Measurements from ENCODE around the gene SOS1. TPM values are rescaled to one million over a fixed set of nuclear protein-coding genes. Genes with fewer than 3 reads are reported as not detected.

SOS1 gene
- total and polyA plus RNA-seq, 2 donors (not counting 3 experiments of a cell fraction or from before 2014, with no cell fraction given), result 22.2 to 32.5 TPM

- H3K79me2 ChIP-seq (ENCODE audit: control insufficient read depth, insufficient read depth, low read length), result peaks cover 59% of the 10 kb centered on the region
- no peak overlapping the region for H3K27ac ChIP-seq (ENCODE audit: insufficient read depth, low read depth, low read length)
- no peaks in the 10 kb centered on the region for H3K27me3 ChIP-seq (ENCODE audit: control insufficient read depth in 2 of 2, insufficient read depth in 2 of 2, low read length in 2 of 2)
- ChIA-PET CTCF (interaction anchor here (0.9 to 3.6 kb wide), 3 partner anchors 10 to 110 kb away, joined by 3 to 53 read pairs (median 4); no protein-coding TSS in a partner anchor), POLR2A (interaction anchor here (0.8 kb wide), 1 partner anchor 179 kb away, joined by 3 read pairs; no protein-coding TSS in a partner anchor)
- intact Hi-C loops (cut with micrococcal nuclease) (no loop called here), dilution Hi-C loops (cut with MboI; ENCODE audit: extremely low pct_ligation_motif_present, low sequenced_read_pairs) (no loop called here)
- TSS peak; percentile 27 for BruUV-seq (replicated peaks)
- DNase-seq (ENCODE audit: low read depth, low spot score) (peak; percentile 51), FAIRE-seq (no peak)
- H3K4me2 ChIP-seq (ENCODE audit: insufficient read depth, low read length), result peak overlapping the region; percentile 97
- H3K4me3 ChIP-seq (replicated peaks in 1 of 3; ENCODE audit: insufficient read depth in 1 of 3, low read depth in 1 of 3, low read length in 3 of 3), result peak overlapping the region; percentile 52 to 83 (median 56)
- no peaks in the 10 kb centered on the region for H4K20me1 ChIP-seq (replicated peaks; ENCODE audit: control insufficient read depth, extremely low read depth, insufficient read depth, low read length)
- peaks cover 24% of the 10 kb centered on the region for H3K4me1 ChIP-seq (ENCODE audit: control insufficient read depth, extremely low read depth, insufficient read depth, low read length)
- TF ChIP-seq MYC (IDR thresholded peaks at IDR 0.05; ENCODE audit: low read depth, low read length), result no peak
- TF ChIP-seq MAX (IDR thresholded peaks at IDR 0.05; ENCODE audit: insufficient read depth, insufficient read length), result no peak
- no peak for TF ChIP-seq FOS (IDR thresholded peaks at IDR 0.05; ENCODE audit: borderline replicate concordance, insufficient read depth, low read length)
- no peak for TF ChIP-seq JUN (IDR thresholded peaks at IDR 0.05; ENCODE audit: borderline replicate concordance, insufficient read depth, insufficient read length, low read depth)
- TF ChIP-seq EZH2 (IDR thresholded peaks at IDR 0.05; ENCODE audit: borderline replicate concordance, low read depth, low read length, severe bottlenecking), result no peak
- TF ChIP-seq POLR2AphosphoS5 (IDR thresholded peaks at IDR 0.05; ENCODE audit: insufficient read depth, low read depth, low read length), result no peak
- no peaks in the 10 kb centered on the region for H3K36me3 ChIP-seq (ENCODE audit: control insufficient read depth in 2 of 2, extremely low read depth in 1 of 2, insufficient read depth in 2 of 2, low read length in 2 of 2)
- no peaks in the 10 kb centered on the region for H3K9me3 ChIP-seq (replicated peaks; ENCODE audit: control insufficient read depth, insufficient read depth, low read length)
- H3K9me1 ChIP-seq (replicated peaks; ENCODE audit: control insufficient read depth, extremely low read depth, insufficient read depth, low read length), result no peaks in the 10 kb centered on the region
- H2AFZ ChIP-seq (ENCODE audit: low read depth, low read length), result no peak overlapping the region
- H3K9ac ChIP-seq (replicated peaks; ENCODE audit: extremely low read depth, insufficient read depth, low read length), result peak overlapping the region; percentile 70
Measured at GRCh38 chr2:39118786-39119499, 1.9 kb downstream of the SOS1 start.

- POLR2A ChIA-PET, result no interaction called here
- H3K9me1 ChIP-seq (replicated peaks; ENCODE audit: control insufficient read depth, extremely low read depth, insufficient read depth, low read length), result no peaks in the 10 kb centered on the region
- FAIRE-seq, result no peak
Measured at GRCh38 chr2:39115556-39115955, 5.3 kb downstream of the SOS1 start.

More at GRCh38 chr2:39115556-39115955, 5.3 kb downstream of the SOS1 start:
- H3K27ac ChIP-seq (ENCODE audit: insufficient read depth, low read depth, low read length), result no peak overlapping the region
- BruUV-seq (replicated peaks), result no TSS peak
- no peak overlapping the region for H3K9ac ChIP-seq (replicated peaks; ENCODE audit: extremely low read depth, insufficient read depth, low read length)
- no peak overlapping the region for H3K4me2 ChIP-seq (ENCODE audit: insufficient read depth, low read length)
- H3K4me1 ChIP-seq (ENCODE audit: control insufficient read depth, extremely low read depth, insufficient read depth, low read length), result peaks cover 10% of the 10 kb centered on the region
- H4K20me1 ChIP-seq (replicated peaks; ENCODE audit: control insufficient read depth, extremely low read depth, insufficient read depth, low read length), result no peaks in the 10 kb centered on the region
- H3K4me3 ChIP-seq (replicated peaks in 1 of 3; ENCODE audit: insufficient read depth in 1 of 3, low read depth in 1 of 3, low read length in 3 of 3), result no peak overlapping the region
- intact Hi-C loops (cut with micrococcal nuclease), result no loop called here
- dilution Hi-C loops (cut with MboI; ENCODE audit: extremely low pct_ligation_motif_present, low sequenced_read_pairs), result no loop called here
- DNase-seq (ENCODE audit: low read depth, low spot score), result no peak
- H3K79me2 ChIP-seq (ENCODE audit: control insufficient read depth, insufficient read depth, low read length), result peaks cover 83% of the 10 kb centered on the region
- H3K36me3 ChIP-seq (ENCODE audit: control insufficient read depth in 2 of 2, extremely low read depth in 1 of 2, insufficient read depth in 2 of 2, low read length in 2 of 2), result peaks cover 0 to 2% of the 10 kb centered on the region in 2 experiments
- no peak overlapping the region for H2AFZ ChIP-seq (ENCODE audit: low read depth, low read length)
- H3K27me3 ChIP-seq (ENCODE audit: control insufficient read depth in 2 of 2, insufficient read depth in 2 of 2, low read length in 2 of 2), result no peaks in the 10 kb centered on the region
- TF ChIP-seq MYC (IDR thresholded peaks at IDR 0.05; ENCODE audit: low read depth, low read length) (no peak), EZH2 (IDR thresholded peaks at IDR 0.05; ENCODE audit: borderline replicate concordance, low read depth, low read length, severe bottlenecking) (no peak), POLR2A (IDR thresholded peaks at IDR 0.05; ENCODE audit: low read depth, low read length) (no peak), MAX (IDR thresholded peaks at IDR 0.05; ENCODE audit: insufficient read depth, insufficient read length) (no peak), GATA2 (IDR thresholded peaks at IDR 0.05; ENCODE audit: insufficient read depth, insufficient read length, low read depth, low read length) (no peak), CTCF (IDR thresholded peaks at IDR 0.05; ENCODE audit: extremely low read depth in 1 of 2, insufficient read depth in 1 of 2, low read depth in 1 of 2, low read length in 2 of 2) (no peak), JUN (IDR thresholded peaks at IDR 0.05; ENCODE audit: borderline replicate concordance, insufficient read depth, insufficient read length, low read depth) (no peak), FOS (IDR thresholded peaks at IDR 0.05; ENCODE audit: borderline replicate concordance, insufficient read depth, low read length) (no peak), POLR2AphosphoS5 (IDR thresholded peaks at IDR 0.05; ENCODE audit: insufficient read depth, low read depth, low read length) (no peak)
- H3K9me3 ChIP-seq (replicated peaks; ENCODE audit: control insufficient read depth, insufficient read depth, low read length), result no peaks in the 10 kb centered on the region
- CTCF ChIA-PET, result no interaction called here
